Retinal pigment epithelial cell (primary cell): Measurements from ENCODE around the gene ZNF684.

ENCODE experiments used
- DNase-seq: peaks from one replicate; pipeline ENCODE4 v3.0.0-alpha.2; 2010; ENCODE audit warnings: low read depth
- H3K4me3 ChIP-seq: 2 replicates; pipeline ENCODE4 v1.5.1; 2011; ENCODE audit warnings: mild to moderate bottlenecking, low read length, control low read depth, moderate library complexity
- TF ChIP-seq, protein P1 (sequence below): conservative IDR thresholded peaks from 2 replicates; pipeline ENCODE4 v1.5.1; 2011; ENCODE audit warnings: low read depth, low read length, control low read depth, inconsistent platforms

The ZNF684 gene

DNA sequence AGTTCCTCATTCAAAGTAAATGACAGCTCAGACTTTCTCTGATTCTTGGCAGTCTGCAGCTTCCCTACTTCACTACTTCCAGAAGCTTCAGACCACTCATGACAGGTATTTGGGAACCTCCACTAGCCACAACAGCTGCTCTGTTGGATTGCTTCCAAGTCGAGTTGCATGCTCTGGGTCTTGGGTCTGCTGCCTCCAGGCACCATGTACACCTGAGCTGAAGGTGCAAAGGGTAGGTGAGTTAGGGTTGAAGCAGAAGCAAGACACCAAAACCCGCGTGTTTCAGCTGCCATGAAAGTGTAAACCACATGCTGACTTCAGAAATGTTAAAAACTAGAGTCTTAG lies 62.7 kb downstream of the ZNF684 start:
- DNase-seq, result no peak
- H3K4me3 ChIP-seq, result no peak overlapping the region
- TF ChIP-seq, protein P1, sequence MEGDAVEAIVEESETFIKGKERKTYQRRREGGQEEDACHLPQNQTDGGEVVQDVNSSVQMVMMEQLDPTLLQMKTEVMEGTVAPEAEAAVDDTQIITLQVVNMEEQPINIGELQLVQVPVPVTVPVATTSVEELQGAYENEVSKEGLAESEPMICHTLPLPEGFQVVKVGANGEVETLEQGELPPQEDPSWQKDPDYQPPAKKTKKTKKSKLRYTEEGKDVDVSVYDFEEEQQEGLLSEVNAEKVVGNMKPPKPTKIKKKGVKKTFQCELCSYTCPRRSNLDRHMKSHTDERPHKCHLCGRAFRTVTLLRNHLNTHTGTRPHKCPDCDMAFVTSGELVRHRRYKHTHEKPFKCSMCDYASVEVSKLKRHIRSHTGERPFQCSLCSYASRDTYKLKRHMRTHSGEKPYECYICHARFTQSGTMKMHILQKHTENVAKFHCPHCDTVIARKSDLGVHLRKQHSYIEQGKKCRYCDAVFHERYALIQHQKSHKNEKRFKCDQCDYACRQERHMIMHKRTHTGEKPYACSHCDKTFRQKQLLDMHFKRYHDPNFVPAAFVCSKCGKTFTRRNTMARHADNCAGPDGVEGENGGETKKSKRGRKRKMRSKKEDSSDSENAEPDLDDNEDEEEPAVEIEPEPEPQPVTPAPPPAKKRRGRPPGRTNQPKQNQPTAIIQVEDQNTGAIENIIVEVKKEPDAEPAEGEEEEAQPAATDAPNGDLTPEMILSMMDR, result no peak

DNA sequence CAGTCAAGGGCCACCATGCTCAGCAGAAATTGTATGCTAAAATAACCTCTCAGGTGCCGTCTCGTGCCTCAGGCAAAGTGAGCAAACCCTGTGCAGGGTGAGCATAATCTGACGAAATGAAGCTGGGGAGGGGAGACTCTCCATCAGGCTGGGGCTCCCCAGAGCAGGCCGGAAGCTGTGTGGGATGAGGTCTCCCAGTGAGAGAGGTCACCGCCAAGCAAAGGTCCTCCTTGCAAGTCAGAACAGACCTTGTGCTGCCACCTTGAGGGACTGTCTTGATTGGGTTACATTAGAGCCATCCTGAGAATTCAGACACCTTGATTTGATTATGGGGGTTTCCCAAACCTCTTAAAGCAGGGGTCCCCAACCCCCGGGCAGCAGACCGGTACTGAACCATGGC lies 64.2 kb downstream of the ZNF684 start:
- TF ChIP-seq, protein P1, result no peak
- no peak for DNase-seq
- H3K4me3 ChIP-seq, result no peak overlapping the region
